Neural crest cell (in vitro differentiated cells): ENCODE results near the gene WDR17. TPM values are rescaled to one million over a fixed set of nuclear protein-coding genes. Genes with fewer than 3 reads are reported as not detected.

ENCODE experiments used
- DNase-seq: peaks from one replicate; pipeline ENCODE4 v3.0.0; 2021; ENCODE audit warnings: low read depth, mixed read lengths, low spot score
- H3K27ac Mint-ChIP-seq: one replicate; pipeline ENCODE4 v1.8.0; 2021; ENCODE audit warnings: mild to moderate bottlenecking, mixed read lengths; ENCODE audit not compliant: unreplicated experiment
- H3K27me3 Mint-ChIP-seq: 2 replicates; pipeline ENCODE4 v1.8.0; 2021; ENCODE audit warnings: low read depth, mild to moderate bottlenecking, mixed read lengths
- H3K36me3 Mint-ChIP-seq: 2 replicates; pipeline ENCODE4 v1.8.0; 2021; ENCODE audit warnings: low read depth, mild to moderate bottlenecking, mixed read lengths
- H3K4me1 Mint-ChIP-seq: 2 replicates; pipeline ENCODE4 v1.8.0; 2021; ENCODE audit warnings: mixed read lengths
- H3K4me3 Mint-ChIP-seq: one replicate; pipeline ENCODE4 v1.8.0; 2021; ENCODE audit warnings: mild to moderate bottlenecking, mixed read lengths
- H3K9me3 Mint-ChIP-seq: 2 replicates; pipeline ENCODE4 v1.8.0; 2021; ENCODE audit warnings: mixed read lengths
- CTCF ChIP-seq: fragments of 200-600 bp; sonication (generic); conservative IDR thresholded peaks from 2 replicates; pipeline ENCODE4 v1.5.0; 2021; ENCODE audit warnings: antibody characterized with exemption, mild to moderate bottlenecking
- total RNA-seq: library from RNA; stranded (reverse); gene quantifications from 2 replicates; pipeline ENCODE4 v1.2.1, GENCODE V29; 2021

WDR17 gene
- total RNA-seq, 1 donor from 2014 or later = 8.7 TPM

DNA sequence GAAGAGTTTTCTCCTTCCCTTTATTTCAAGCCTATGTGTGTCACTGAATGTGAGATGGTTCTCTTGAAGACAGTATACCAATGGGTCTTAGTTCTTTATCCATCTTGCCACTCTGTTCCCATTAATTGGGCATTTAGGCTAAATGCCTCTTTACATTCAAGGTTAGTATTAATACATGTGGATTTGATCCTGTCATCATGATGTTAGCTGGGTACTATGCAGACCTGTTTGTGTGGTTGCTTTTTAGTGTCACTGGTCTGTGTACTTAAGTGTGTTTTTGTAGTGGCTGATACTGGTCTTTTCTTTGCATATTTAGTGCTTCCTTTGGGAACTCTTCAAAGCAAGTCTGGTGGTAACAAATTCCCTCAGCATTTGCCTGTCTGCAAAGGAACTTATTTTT, 23.4 kb upstream of the WDR17 start:
- Mint-ChIP-seq H3K4me1 (no peaks in the 10 kb centered on the region), H3K27ac (no peak overlapping the region), H3K9me3 (peaks cover 22% of the 10 kb centered on the region), H3K27me3 (no peaks in the 10 kb centered on the region), H3K36me3 (peaks cover 4% of the 10 kb centered on the region), H3K4me3 (no peak overlapping the region)
- no peak for DNase-seq
- no peak for TF ChIP-seq CTCF

DNA sequence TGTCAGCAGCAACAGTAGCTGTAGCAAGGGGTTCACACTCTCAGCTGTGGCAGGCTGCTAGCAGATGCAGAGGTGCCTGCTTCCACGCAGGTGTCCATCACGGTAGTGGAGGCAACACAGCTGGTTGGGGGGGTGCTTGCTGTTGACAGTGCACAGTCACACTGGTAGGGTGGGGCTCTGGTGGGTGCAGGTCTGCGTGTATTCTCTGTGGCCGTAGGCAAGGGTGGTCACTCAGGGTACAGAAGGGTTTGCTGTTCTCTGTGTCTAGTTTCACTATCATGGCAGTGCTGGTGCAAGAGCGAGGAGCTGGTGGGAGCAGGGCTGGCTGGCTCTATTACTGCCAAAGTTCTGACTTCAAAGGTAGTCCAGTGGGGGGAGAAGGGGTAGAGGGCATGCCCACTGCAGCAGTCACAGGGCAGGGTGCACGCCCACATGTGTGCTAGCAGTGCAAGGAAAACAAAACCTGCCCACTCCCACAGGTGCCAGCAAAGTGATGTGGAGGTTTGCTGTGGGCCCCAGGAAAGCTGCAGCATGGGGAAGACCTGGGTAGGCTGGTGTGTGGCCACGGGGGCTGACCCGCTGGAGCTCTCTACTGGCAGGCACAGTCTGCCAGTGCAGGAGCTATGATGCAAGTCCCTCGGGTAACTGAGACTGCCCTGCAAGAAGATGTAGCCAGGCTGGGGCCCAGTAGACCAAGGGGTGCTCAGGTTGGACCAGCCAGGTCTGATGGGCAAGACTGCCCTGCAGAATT, 21.6 kb upstream of the WDR17 start:
- Mint-ChIP-seq H3K36me3 (peaks cover 4% of the 10 kb centered on the region), H3K4me3 (no peak overlapping the region), H3K27ac (no peak overlapping the region), H3K9me3 (peaks cover 16% of the 10 kb centered on the region), H3K4me1 (no peaks in the 10 kb centered on the region), H3K27me3 (no peaks in the 10 kb centered on the region)
- DNase-seq = no peak
- no peak for TF ChIP-seq CTCF

DNA sequence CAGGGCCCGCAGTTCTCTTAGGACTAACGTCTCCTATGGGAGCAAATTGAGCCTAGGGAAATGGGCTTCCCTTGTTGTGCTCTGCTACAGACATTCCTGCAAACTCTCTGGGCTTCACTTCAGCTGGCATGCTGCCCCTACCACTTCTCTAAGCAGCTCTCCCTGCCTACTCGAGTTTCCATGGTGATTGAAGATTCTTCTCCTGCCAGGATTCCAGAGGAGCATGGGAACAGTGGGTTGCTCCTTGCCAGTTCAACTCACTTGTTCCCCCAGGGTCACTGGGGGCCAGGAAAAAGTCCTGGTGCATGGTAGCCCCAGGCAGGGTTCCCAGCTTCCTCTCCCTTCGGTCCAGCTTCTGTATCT, 21.1 kb upstream of the WDR17 start:
- no peak for TF ChIP-seq CTCF
- no peaks in the 10 kb centered on the region for H3K27me3 Mint-ChIP-seq
- no peaks in the 10 kb centered on the region for H3K4me1 Mint-ChIP-seq
- peaks cover 4% of the 10 kb centered on the region for H3K36me3 Mint-ChIP-seq
- no peak overlapping the region for H3K27ac Mint-ChIP-seq
- no peak for DNase-seq
- peaks cover 11% of the 10 kb centered on the region for H3K9me3 Mint-ChIP-seq
- H3K4me3 Mint-ChIP-seq = no peak overlapping the region

GRCh38 chr4:176048631-176049030, 17.0 kb upstream of the WDR17 start:
- H3K4me1 Mint-ChIP-seq = no peaks in the 10 kb centered on the region
- H3K9me3 Mint-ChIP-seq = no peaks in the 10 kb centered on the region
- H3K27ac Mint-ChIP-seq = no peak overlapping the region
- H3K27me3 Mint-ChIP-seq = no peaks in the 10 kb centered on the region
- no peak for DNase-seq
- no peak overlapping the region for H3K4me3 Mint-ChIP-seq
- TF ChIP-seq CTCF = no peak
- no peaks in the 10 kb centered on the region for H3K36me3 Mint-ChIP-seq

DNA sequence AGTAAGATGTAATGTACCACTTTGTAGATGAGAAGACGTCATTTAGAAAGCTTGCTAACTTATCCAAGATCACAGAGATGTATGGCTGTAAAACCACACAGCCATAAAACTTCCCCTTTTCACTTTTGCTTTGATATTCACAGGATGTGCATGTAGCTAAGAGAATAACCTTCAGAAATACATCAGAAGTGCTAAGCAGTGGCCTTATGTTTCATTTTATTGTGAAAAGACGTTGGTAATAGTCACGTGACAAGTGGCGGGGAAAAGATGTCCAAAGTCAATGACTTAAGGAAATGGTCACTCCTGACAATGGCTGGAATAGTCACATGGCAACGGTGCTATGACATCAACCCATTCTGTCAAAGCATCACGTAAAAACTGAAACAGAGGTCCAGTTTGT, 12.9 kb upstream of the WDR17 start:
- H3K27ac Mint-ChIP-seq = no peak overlapping the region
- DNase-seq = no peak
- no peak for TF ChIP-seq CTCF
- no peaks in the 10 kb centered on the region for H3K27me3 Mint-ChIP-seq
- no peaks in the 10 kb centered on the region for H3K36me3 Mint-ChIP-seq
- no peaks in the 10 kb centered on the region for H3K4me1 Mint-ChIP-seq
- H3K4me3 Mint-ChIP-seq = no peak overlapping the region
- no peaks in the 10 kb centered on the region for H3K9me3 Mint-ChIP-seq
